Bronchial epithelial cell (primary cell): ENCODE data around the gene MTX1. TPM values are rescaled to one million over a fixed set of nuclear protein-coding genes. Genes with fewer than 3 reads are reported as not detected.

Experiments used
- DNase-seq: peaks from one replicate; pipeline ENCODE4 v3.0.0-alpha.2; 2010; ENCODE audit warnings: low read depth
- FAIRE-seq: peaks from 2 replicates; lab custom pipeline; 2011; peaks lifted over from hg19 to GRCh38; lab: Jason Lieb, UNC
- H3K27me3 ChIP-seq: 2 replicates; pipeline ENCODE4 v1.5.1; 2011; ENCODE audit warnings: low read length; ENCODE audit not compliant: control insufficient read depth, insufficient read depth
- H3K36me3 ChIP-seq: 2 replicates; pipeline ENCODE4 v1.5.1; 2011; ENCODE audit warnings: low read length; ENCODE audit not compliant: control insufficient read depth, insufficient read depth
- H3K4me3 ChIP-seq: 2 replicates; pipeline ENCODE4 v1.5.1; 2011; ENCODE audit warnings: mild to moderate bottlenecking, low read depth, low read length, control low read depth
- CTCF ChIP-seq: IDR thresholded peaks from 2 replicates; pipeline ENCODE4 v1.5.1; 2011; ENCODE audit warnings: mild to moderate bottlenecking, moderate library complexity, low read length, control low read depth, inconsistent platforms; ENCODE audit not compliant: insufficient read depth, severe bottlenecking
- total RNA-seq: library from RNA; depleted of rRNA; stranded (reverse); fragments of >200 nt; gene quantifications from 2 replicates; pipeline ENCODE4 v1.2.1, GENCODE V29; 2014

Gene MTX1
- total RNA-seq, 1 donor from 2014 or later: 48.4 TPM

- DNase-seq: no peak
- Histone ChIP-seq H3K36me3 (peaks cover 9% of the 10 kb centered on the region), H3K4me3 (no peak overlapping the region), H3K27me3 (no peaks in the 10 kb centered on the region)
- no peak for FAIRE-seq
- TF ChIP-seq CTCF: no peak
These were observed 10.5 kb upstream of the MTX1 start for GRCh38 chr1:155197901-155198546.

- no peak overlapping the region for H3K4me3 ChIP-seq
- no peak for TF ChIP-seq CTCF
- H3K36me3 ChIP-seq: peaks cover 9% of the 10 kb centered on the region
- H3K27me3 ChIP-seq: no peaks in the 10 kb centered on the region
- DNase-seq: no peak
- no peak for FAIRE-seq
These were observed 10.0 kb upstream of the MTX1 start for GRCh38 chr1:155198547-155198906.

DNA sequence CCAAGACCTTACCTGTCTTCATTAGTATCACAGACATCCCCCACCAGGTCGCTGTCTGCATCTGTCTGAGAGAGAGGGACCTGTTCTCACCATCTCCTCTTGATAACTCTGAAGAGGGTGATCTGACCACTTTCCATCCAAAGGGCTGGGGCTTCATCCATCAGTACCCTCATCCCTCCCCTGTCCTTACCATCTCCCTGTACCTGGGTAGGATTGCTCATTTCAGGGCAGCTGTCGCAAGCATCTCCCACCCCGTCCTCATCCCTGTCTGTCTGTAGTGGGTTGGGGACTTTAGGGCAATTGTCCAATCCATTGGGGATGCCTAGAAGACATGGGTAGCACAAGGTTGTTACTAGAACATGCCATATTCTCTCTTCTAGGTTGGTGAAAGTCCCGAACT is 8.7 kb upstream of the MTX1 start:
- peaks cover 9% of the 10 kb centered on the region for H3K36me3 ChIP-seq
- TF ChIP-seq CTCF: no peak
- FAIRE-seq: peak; percentile 64

DNA sequence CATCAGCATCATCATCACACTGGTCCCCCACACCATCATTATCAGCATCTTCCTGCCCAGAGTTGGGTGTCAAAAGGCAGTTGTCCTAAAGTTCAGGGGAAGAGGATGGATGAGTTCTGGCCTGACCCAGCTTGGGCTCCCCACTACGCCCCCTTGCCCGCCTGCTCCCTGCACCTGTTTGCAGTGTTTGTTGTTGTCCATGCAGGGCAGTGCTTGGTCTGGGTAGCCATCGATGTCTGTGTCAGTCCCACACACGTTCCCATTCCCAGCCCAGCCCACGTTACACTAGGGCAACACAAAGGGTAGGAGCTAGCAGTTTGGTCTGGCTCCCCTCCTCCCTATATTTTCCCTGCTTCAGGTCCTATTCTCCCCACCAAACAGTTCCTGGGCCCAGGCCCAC is 7.6 kb upstream of the MTX1 start:
- FAIRE-seq (no peak), DNase-seq (no peak)
- Histone ChIP-seq H3K4me3 (no peak overlapping the region), H3K27me3 (no peaks in the 10 kb centered on the region), H3K36me3 (peaks cover 9% of the 10 kb centered on the region)
- no peak for TF ChIP-seq CTCF

More for the DNA sequence above, 8.7 kb upstream of the MTX1 start:
- no peak overlapping the region for H3K4me3 ChIP-seq
- no peaks in the 10 kb centered on the region for H3K27me3 ChIP-seq
- DNase-seq: no peak

DNA sequence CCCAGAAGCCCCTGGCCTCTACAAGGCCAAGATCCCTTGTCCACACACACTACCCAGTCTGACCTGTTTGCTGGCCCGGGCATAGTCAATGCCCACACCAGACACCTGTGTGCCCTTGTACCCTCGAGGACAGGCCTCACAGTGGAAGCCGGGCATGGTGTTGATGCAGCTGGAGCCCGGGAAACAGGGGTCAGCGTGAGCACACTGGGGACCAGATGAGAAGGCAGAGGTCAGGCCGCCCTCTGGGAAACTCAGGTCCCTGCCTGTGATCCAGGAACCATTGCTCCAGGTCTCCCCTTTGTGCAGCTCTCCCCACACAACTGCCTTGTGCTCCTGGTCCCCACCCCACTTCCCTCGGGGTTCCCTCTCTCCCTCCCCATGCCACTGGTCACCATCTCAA is 6.3 kb upstream of the MTX1 start:
- Histone ChIP-seq H3K4me3 (no peak overlapping the region), H3K36me3 (peaks cover 12% of the 10 kb centered on the region), H3K27me3 (no peaks in the 10 kb centered on the region)
- FAIRE-seq: no peak
- DNase-seq: no peak
- TF ChIP-seq CTCF: no peak
